NCI-H82 treated with DMSO at 0.1 percent for 48 hours (cell line): ENCODE data around the gene ACAD8.

Source experiments
- DNase-seq: peaks from one replicate; lab custom pipeline; 2025; ENCODE audit not compliant: unreplicated experiment; lab: John Stamatoyannopoulos, UW

The ACAD8 gene

GRCh38 chr11:134288486-134288885 is 35.1 kb downstream of the ACAD8 start:
- no peak for DNase-seq

GRCh38 chr11:134289167-134289566 is 35.8 kb downstream of the ACAD8 start:
- no peak for DNase-seq

- DNase-seq, result no peak
Measured at GRCh38 chr11:134289789-134290188, 36.4 kb downstream of the ACAD8 start.

- DNase-seq, result no peak
Measured at GRCh38 chr11:134290646-134291045, 37.3 kb downstream of the ACAD8 start.

GRCh38 chr11:134291196-134291595 is 37.8 kb downstream of the ACAD8 start:
- DNase-seq, result no peak

GRCh38 chr11:134292661-134293060 is 39.3 kb downstream of the ACAD8 start:
- DNase-seq, result no peak

- no peak for DNase-seq
Measured at GRCh38 chr11:134293119-134294113, 40.0 kb downstream of the ACAD8 start.

- no peak for DNase-seq
Measured at GRCh38 chr11:134294664-134295063, 41.3 kb downstream of the ACAD8 start.

- no peak for DNase-seq
Measured at GRCh38 chr11:134312223-134312622, 58.9 kb downstream of the ACAD8 start.

- no peak for DNase-seq
Measured at GRCh38 chr11:134312807-134313206, 59.4 kb downstream of the ACAD8 start.

GRCh38 chr11:134313379-134313778 is 60.0 kb downstream of the ACAD8 start:
- no peak for DNase-seq

- no peak for DNase-seq
Measured at GRCh38 chr11:134313821-134314607, 60.6 kb downstream of the ACAD8 start.
